ENCODE measurements around the gene ALOXE3.
"Not testable (repeated sequence)": the region's sequence is repeated elsewhere in the genome, so short reads cannot be mapped to it uniquely, and the experiment has no call there.

Gene ALOXE3

GRCh38 chr17:8121407-8121680, 3.0 kb upstream of the ALOXE3 start:
- no peak for DNase-seq

DNA sequence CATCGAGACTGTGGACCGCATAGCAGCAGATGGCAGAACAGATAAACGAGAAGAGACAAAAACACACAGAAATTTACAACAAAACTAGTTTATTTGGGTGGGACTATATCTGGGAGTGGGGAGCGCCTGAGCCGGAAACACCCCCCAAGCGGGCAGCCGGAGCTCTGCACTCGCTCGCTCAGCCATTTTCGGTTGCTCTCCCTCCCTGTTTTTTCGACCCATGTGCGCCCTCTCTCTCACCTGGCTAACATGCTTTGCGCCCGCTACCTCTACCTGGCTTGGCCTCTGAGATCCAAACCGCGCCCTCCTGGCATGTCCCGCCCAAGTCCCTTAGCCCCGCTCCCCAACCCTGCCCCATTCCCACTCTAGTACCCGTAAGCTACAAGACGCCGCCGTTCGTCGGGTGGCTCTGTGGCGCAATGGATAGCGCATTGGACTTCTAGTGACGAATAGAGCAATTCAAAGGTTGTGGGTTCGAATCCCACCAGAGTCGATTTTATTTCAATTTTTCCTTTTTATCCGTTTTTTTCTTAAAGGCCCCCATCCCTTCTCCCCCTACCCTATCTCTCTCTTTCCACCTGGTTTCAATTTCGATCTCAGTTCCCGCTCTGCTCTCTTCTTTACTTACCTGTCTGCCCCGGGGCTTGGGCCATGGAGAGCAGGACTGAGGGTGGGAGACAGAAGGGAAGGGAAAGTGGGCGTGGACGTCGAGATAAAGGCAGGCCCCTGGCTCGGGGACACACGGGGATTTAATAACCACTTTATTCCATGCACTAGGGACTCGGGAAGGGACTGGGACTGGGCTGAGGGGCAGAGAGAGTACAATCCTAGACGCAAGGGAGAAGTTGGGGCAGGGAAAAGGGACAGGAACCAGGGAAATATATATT, 2.4 kb upstream of the ALOXE3 start:
- peak; percentile 70 for DNase-seq

GRCh38 chr17:8119581-8120519, 1.5 kb upstream of the ALOXE3 start:
- peak; percentile 90 for DNase-seq

DNA sequence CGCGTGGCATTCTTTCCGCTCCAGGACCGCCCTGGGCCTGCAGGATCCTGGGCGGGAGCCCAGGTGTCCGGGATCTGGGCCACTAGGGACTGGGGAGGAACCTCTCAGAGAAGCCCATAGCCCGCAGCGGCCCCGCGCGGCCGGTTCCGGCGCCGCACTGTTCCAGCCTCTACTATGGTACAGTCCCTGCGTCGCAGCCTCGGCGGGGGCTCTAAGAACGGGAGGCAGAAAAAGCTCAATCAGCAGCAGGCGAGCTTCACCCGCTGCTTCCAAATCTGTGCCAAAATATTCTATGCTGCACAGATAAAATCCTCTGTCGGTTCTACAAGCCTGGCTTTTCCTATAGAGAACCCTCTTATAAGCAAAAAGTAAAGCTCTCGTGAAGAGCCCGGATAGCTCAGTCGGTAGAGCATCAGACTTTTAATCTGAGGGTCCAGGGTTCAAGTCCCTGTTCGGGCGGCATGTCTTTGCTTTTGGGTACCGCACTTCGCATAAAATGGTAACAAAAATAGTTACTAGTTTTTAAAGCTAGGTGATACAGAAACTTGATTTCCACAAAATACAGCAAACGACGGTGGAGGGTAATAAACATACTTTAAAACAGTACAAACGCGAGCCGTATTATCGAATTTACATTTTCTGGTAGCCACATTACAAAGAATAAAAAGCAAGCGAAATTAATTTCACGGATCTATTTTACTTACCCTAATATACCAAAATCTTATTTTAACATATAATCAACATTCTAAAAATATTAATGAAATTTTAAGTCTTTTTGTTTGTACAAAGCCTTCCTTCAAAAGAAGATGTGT, 661 bp upstream of the ALOXE3 start:
- DNase-seq = peak; percentile 87

DNA sequence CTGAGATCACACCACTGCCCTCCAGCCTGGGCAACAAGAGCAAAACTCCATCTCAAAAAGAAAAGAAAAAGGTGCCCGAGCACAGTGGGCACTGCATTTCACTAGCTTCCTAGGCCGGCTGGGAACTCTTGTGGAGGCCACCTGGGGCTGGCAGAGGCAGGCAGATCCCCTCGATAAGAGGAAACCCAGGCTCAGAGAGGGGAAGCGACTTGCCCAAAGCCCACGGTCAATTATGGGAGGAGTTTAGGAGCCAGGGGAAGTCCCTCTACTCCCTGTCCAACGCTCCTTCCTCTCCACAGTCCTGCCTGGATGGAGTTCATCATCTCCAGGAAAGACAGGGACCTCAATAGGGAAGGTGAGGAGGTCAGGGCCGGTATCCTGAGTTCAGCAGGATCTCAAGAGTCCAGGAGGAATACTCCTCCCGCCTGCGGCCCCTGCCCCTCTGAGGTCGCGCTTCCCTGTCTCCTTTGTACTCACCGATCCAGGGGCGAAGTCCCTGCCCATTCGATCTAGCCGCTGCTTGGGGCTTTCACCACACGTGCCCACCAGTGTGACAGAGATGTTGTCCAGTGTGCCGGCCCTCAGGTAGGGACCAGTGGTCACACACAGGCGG, 841 bp downstream of the ALOXE3 start:
- DNase-seq = no peak

DNA sequence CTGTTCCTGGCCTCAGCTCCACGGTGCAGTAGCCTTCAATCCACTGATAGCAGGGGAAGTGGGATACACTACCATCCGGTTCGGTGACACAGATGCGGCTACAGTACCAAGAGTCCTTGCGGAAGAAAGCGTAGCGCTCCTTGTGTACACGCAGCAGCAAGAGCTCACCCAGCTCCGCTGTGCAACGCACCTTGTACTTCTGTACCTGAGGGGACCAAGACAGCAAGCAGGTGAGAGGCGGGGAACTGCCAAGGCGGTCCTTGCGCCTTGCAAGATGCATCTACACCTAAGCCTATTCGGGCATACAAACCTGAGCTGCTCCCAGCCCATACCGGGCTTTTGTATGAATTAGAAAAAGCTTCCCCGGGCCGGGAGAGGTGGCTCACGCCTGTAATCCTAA, 1.5 kb downstream of the ALOXE3 start:
- no peak for DNase-seq

GRCh38 chr17:8110907-8111306, 7.4 kb downstream of the ALOXE3 start:
- DNase-seq = no peak

GRCh38 chr17:8110456-8110804, 7.9 kb downstream of the ALOXE3 start:
- DNase-seq = no peak

- no peak for DNase-seq
Measured at GRCh38 chr17:8109661-8110455, 8.5 kb downstream of the ALOXE3 start.

DNA sequence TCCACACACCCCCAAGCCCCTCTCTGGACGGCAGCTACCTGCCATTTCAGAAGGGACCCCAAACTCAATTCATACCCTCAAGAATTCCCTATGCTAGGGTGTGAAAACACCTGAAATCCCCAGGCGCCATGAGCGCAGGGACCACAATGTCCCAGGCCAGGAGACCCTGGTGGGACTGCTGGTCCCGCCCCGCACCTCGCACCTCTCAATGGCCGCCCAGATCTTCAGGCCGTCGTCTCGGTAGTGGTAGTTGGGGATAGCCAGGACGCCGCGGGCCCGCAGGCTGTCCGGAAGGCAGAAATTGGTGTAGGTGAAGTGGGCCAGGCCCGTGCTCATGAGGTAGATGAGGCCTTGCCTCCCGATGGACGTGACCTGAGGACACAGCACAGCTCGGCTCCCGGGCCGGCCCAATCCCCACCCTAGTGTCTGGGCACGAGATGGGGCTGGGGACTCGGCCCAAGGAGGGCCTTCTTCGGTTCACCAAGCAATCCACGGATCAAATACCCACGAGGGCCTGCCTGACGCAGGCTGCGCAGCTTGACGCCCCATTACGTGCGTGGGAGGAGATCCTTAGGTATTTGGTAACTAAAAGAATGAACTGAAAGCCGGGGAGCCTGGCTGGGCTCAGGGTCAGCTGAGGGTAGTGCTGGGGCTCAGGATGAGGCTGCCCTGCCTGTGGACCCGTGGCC, 9.2 kb downstream of the ALOXE3 start:
- DNase-seq = no peak

GRCh38 chr17:8106980-8107379, 11.3 kb downstream of the ALOXE3 start:
- DNase-seq = not testable (repeated sequence)

DNA sequence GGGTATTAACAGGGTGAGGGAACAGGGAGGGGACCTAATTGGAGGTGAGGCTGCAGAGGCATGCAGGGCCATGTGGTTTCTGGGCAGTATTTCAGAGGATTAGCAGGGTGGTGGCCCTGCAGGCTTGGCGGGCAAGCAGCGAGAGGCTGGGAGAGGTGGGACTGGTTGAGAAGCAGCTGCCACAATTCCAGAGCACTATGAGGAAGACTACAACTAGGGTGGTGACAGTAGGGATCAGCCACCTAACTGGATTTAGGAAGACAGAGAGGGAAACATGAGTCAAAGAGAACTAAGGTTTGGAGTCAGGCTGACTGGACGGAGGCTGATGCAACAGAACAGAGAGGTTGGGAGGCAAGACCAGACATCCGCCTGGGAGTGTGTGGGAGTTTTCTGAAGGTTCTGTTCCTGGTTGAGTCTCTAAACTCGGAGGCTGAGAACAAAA, 12.3 kb downstream of the ALOXE3 start:
- DNase-seq = no peak

DNA sequence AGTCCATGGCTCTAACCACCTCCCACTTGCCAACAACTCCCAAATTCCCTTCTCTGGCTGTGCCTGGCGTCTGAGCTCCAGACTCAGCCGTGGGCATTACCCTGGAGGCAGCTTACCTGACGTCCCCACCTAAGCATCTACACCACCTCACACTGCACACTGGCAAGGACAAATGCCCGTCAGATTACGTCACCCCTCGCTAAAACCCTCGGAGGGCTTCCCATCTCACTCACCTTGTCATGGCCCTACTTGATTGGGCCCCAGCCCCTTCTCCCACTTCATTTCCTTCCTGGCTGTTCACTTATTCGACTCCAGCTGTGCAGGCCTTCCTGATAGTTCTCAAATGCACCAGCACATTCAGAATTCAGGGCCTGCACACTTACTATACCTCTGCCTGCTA, 13.4 kb downstream of the ALOXE3 start:
- no peak for DNase-seq

- no peak for DNase-seq
Measured at GRCh38 chr17:8103549-8103948, 14.8 kb downstream of the ALOXE3 start.

- DNase-seq = no peak
Measured at GRCh38 chr17:8101721-8102120, 16.6 kb downstream of the ALOXE3 start.

GRCh38 chr17:8100763-8101162, 17.6 kb downstream of the ALOXE3 start:
- no peak for DNase-seq

- DNase-seq = no peak
Measured at GRCh38 chr17:8100111-8100510, 18.2 kb downstream of the ALOXE3 start.

DNA sequence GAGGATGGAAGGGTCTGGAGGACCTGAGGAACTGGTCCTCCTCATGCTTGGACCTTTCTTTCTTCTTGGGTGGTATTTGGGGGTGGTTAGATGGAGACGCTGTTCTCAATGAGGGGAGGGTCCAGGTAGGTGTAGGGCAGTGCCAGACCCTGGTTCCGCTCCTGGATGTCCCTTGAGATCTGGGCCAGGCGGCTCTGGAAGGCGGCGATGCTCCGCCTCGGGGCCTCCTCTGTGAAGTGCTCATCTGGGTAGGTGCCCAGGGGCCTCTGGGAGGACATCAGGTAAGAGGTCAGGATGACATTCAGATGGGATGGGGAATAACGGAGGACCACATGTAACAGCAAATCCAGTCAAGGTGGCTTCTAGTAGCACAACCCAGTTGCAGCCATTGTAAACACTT, 21.8 kb downstream of the ALOXE3 start:
- DNase-seq = no peak

- DNase-seq = no peak
Measured at GRCh38 chr17:8095361-8095760, 23.0 kb downstream of the ALOXE3 start.

DNA sequence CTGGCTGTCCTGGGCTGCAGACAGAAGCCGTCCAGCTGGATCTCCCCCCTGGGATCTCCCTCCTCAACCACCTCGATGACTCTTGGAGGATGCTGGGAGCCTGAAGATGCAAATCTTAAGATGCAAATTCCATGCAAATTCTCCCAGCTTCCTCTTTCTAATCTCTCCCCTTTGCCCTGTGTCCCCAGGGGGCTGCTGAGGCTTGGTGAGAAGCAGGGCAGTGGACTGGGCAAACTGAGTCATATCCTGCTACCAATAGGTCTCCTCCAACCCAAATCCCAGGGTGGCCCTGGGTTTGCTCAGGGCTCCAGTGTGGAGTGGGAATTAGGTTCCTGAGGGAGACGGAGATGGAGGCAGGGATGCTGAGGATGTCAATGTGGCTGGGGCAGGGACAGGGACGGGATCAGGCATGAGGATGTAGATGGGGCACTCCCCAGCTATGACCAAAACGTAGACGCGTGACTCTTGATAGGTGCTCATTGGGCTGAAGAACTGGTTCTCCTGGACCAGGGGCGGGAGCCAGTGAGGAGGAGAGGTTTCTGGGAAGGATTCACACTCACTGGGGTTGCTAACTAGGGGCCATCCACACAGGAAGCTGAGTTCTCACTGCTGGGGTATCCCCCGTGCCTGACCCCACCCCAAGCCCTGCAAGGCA, 27.2 kb downstream of the ALOXE3 start:
- no peak for DNase-seq

DNA sequence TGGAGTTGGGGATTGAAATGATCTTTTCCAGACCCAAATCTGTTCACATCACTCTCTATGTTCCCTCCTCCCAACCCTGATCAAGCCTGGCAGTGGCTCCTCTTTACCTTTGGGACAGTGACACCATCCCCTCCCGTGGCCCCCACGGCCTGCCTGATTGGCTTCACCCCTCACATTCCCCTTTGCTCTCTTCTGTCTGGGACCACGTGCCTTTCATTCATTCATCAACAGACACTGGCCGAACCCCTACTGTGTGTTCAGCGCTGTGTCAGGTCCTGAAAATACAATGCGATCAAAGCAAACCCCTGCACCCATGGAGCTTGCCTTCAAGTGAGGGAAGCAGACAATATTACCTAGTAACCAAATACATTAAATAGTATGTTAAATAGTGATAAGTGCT, 28.6 kb downstream of the ALOXE3 start:
- no peak for DNase-seq

Data from left hindlimb (tissue), 1 donor.